Measurements from ENCODE around the gene FBXO39.
"Not testable (repeated sequence)": the region's sequence is repeated elsewhere in the genome, so short reads cannot be mapped to it uniquely, and the experiment has no call there.

FBXO39 gene

DNA sequence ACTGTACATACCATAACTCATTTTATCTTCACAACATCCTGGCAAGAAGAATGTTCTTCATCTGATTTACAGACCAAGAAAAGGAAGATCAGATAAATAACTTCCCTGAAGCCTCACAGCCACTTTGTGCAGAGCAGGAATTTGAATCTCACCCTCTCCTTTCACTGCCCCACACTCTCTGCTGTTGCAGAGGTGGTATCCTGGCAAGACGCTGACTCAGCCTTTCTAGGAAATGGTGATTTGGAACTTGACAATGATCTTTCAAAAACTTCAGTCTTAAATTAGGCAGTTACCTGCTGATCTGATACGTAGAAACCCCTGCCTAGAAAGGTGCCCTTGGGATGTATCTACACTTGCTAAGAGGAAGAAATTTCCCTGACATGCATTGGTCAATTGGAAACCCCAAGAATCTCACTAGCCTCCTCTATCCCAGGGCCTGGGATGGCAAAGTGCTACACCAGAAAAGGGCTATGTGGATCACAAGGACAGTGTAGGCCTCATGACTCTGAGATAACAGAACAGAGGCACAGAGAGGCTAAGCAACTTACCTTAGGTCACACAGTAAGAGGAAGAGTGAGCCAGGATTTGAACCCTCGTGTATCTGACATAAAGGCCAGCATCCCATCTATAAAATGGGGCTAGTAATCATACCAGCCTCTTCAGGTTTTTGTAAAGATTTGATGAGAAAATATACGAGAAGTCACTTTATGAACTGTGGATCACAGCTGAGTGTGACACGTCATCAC is 17.9 kb downstream of the FBXO39 start:
- DNase-seq (ENCODE audit: low spot score) = no peak

DNA sequence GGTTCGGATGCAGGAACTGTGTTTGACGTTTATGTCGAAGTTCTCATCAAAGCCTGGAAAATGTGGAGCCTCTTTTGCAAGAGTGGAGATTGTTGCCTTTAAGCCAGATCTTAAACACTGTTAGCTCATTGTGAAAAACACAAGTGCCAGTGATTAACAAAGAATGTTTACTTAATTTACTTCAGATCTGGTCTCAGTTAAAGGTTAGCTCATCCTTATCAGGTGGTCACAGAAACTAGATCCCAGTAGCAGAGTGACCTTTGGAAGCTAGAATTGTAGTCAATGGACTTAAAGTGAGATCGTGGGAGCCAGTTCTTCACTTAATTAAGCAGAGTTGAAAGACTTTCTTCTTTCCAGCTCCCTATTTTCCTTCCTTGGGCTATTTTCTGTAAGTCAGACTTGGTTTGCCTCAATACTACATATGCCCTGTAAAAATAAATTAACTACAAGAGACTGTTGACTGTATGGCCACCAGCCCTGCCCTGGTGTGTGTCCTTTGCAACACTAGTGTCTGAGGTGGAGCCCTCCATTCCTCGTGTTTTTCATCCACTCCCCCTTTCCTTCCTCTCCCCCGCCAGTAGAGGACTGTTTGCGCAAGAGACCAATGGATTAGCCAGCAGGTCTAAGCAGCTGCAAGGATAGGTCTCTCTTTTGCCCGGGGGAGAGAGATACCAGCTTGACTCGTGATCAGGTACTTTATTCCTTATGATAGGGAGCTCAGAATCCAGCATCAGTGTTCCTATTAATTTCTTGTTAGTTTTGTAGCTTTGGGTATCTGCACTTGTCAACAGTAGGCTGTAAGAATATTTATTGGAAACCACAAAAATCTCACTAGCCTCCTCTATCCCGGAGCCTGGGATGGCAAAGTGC is 20.2 kb downstream of the FBXO39 start:
- no peak for DNase-seq (ENCODE audit: low spot score)

DNA sequence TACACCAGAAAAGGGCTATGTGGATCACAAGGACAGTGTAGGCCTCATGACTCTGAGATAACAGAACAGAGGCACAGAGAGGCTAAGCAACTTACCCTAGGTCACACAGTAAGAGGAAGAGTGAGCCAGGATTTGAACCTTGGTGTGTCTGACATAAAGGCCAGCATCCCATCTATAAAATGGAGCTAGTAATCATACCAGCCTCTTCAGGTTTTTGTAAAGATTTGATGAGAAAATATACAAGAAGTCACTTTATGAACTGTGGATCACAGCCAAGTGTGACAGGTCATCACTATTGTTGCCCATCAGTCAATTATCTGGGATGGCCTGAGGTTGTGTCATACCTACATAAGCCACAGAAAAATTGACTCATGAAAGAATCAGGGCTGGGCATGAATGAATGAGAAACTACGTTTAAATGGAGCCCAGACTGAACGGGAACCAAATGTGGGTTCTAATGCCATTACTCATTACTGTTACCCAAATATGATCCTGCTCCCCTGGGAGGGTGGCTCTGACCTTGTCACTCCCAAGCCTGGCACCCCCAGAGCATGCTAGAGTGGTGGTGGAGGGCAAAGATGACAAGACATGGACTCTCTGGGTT is 21.0 kb downstream of the FBXO39 start:
- DNase-seq (ENCODE audit: low spot score) = no peak

DNA sequence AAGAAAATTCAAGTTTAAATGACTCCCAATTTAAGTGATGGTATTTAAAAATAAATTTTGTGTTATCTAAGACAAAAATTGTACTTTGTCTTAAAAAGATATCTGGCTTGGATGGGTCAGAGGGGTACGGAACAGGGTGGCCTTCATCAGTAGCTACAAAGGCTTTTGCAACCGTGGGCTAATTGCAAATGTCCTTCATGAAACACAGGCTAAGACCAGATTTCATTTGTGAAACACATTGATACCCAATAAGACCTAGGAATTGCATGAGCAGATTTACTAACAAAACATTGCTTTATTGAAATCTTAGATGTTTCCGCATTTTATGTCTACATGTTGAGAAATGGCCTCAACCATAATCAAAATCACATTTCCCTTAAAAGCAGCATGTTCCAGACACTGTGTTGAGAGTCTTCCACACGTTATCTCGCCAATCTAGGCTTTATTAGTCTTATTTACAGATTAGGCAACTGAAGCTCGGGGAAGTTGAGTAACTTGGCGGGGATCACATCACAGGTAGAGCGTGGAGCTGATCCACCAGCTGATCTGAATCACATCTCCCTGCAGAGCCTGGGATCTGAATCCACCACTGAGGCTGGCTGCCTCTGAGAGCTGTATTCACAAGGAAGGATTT is 21.8 kb downstream of the FBXO39 start:
- no peak for DNase-seq (ENCODE audit: low spot score)

DNA sequence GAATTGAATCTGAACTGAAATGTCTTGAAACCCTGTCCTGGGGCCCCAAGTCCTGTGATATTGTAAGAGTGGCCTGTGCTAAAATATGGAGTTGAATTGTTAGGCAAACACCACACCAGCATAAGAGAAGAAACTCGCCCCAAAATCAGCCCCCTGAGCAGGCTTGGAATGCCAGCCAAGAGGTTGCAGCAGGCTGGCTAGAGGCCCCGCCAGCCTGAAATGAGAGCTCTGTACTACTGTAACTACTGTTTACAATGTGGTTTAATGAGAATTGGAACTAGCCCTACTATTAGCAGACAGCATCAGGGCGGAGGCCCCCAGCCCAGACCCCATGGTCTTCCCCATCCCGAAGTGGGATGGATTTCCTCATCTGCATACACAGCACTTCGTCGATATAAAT is 23.7 kb downstream of the FBXO39 start:
- no peak for DNase-seq (ENCODE audit: low spot score)

DNA sequence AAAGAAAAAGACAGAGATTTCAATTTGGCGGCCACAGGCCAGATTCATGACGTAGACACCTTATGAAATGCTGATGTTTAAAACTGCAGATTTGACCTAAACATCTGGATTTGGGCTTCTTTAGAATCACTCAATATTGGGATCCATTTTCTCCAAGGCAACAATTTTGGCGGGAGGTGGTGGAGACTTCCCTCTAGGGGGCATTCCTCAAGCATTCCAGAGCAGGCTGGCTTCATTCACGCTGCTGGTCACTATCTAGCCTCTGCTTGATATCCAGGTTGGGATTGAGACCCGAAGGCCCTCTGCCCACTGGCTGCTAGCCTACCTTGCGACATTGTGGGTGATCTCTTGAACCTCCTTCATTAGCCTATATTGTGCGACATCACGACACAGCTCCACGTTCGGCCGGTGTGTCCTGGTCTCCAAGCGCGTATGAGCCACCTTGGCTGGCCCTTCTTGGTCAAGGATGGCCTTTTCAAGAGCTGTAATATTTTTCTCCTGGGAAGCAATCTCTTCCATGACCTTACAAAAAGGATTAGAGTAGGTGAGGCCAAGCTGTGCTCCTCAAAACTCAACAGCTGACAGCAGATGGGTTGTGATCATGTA is 24.5 kb downstream of the FBXO39 start:
- DNase-seq (ENCODE audit: low spot score) = no peak

DNA sequence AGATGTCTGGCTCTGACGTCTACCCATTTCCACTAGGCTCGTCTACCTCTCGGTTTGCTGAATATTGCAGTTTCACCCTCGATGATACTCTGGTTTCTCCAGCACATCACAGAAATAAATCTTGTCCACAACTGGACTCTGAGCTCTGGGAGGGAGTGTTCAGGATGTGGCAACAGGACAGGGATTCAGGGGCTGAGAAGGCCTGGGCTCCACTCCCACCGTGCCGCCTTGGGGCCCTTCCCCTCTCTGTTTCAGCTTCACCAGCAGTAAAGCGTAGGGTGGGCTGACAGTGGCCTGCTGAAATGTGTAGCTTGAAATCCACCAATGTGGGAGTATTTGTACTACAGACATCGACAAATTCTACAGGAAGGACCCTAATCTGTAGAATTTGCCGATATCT is 35.5 kb downstream of the FBXO39 start:
- no peak for DNase-seq (ENCODE audit: low spot score)

DNA sequence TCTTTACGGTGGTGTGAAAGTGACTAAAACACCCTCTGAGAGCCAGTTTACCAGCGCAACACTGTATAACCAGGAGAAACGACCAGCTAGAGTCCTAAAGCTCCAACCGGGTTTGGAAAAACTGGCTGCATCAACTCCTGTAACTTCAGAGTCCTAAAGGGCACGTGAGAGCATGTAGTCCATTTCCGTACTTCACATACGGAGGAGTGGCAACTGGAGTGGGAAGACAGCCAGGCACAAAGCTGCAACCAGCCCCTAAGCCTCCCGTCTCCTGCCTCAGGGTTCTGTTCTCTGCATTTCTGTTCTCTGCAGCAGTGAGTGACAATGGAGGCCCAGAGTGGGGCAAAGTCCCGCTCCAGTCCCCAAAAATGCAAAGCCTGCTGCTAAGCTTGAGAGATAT is 36.3 kb downstream of the FBXO39 start:
- DNase-seq (ENCODE audit: low spot score) = no peak

DNA sequence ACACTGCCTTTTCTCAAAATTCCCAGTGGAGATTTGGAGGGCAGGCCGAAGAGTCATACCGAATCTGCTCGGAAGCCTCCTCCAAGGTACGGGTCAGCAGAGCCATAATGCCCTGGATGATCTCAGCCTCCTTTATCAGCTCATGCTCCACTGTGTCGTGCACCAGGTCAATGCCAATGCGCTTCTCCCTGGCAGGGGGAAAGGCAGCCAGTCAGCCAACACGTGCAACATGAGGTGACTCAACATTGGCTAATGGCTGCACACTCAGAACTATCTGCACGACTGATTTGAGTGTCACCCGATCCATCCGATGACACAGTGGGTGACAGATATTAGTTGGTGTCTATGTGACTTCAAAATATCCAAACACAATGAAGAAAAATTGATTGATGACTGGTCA is 39.8 kb downstream of the FBXO39 start:
- DNase-seq (ENCODE audit: low spot score) = no peak

DNA sequence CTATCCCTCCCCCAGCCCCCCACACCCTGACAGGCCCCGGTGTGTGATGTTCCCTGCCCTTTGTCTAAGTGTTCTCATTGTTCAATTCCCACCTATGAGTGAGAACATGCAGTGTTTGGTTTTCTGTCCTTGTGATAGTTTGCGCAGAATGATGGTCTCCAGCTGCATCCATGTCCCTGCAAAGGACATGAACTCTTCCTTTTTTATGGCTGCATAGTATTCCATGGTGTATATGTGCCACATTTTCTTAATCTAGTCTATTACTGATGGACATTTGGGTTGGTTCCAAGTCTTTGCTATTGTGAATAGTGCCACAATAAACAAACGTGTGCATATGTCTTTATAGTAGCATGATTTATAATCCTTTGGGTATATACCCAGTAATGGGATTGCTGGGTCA is 40.4 kb downstream of the FBXO39 start:
- not testable (repeated sequence) for DNase-seq (ENCODE audit: low spot score)

DNA sequence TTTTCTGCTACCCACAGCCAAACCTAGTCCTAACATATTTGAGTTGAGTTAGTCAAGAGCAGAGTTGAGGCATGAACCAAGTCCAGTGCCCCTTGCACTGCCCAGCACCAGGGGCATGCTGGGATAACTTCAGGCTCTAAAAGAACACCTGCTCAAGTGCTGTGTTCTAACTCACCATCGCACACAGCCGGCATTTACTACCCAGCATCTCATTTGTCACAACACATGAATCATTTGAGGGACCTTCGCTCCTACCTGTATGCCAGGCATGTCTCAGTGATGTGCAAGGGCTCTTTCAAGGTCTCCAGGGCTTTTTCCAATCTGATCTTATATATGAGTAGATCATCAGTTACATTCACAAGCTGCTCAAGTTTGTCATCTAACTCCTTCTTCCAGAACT is 42.9 kb downstream of the FBXO39 start:
- DNase-seq (ENCODE audit: low spot score) = no peak

DNA sequence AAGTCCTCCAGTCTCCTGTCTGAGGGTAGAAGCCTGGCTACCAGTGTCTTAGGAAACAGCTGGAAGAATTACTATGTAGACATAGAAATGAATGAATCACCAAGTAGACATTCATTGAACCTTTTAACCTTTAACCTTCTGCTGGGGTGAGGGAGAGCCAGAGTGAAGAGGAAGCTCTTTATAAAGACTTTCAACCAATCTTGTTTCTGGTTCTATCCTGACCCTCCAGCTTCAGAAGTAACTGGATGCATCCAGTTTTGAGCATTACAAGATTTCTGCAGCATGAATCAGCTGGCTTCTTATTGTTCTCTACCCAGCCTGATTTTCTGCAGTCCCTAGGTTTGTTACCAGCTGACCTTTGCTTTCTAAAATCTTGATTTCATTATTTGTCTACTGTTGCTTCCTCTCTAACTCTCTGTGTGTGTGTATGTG is 47.0 kb downstream of the FBXO39 start:
- no peak for DNase-seq (ENCODE audit: low spot score)

DNA sequence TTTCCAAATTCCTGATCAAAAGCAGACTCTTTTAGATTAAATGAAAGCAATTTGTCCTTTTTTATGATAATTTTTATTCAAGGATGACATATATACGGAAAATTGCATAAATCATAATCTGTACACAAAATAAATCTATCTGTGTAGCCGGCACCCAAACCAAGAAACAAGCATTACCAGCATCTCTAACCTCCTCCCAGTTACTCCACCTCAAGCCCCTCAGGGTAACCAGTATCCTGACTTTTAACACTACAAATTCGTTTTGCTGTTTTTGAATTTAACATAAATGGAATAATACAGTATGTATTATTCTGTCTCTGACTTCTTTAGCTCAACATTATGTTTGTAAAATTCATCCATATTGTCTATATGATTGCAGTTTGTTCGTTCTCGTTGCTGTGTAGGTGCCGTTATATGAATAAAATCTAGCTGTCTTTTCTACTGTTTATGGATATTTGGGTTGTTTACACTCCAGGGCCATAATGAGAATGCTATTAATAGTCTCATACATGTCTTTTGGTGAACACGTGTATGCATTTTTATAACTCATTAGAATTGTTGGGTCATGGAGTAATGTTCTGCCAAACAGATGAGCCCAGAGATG is 54.5 kb downstream of the FBXO39 start:
- no peak for DNase-seq (ENCODE audit: low spot score)

DNA sequence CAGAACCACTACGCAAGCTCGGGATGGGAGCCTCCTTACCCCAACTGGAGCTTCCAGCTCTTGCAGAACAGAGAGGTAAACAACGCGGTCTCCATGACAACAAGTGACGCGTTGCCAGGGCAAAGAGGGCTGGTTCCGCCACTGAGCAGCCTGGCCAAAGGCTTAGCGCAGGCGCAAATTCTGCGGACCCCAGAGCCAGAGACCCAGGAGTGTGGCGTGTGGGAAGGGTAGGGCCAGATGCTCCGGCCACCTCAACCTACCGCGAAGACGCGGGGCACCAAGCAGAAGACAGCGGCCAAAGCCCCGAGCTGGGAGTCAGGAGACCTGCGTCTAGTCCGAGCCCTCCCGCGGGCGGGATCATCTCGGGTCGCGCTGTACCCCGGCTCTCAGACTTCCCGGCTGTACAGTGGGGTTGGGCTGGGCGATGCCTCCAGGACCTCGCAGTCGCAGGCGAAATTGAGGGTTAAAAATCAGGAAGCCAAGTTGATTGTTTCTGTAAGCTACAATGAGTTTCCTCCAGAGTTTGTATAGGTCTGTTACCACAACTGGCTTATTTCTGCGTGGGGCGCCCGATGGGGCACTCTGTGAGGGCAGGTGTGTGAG is 55.7 kb downstream of the FBXO39 start, which contains the start of gene TEKT1:
TEKT1 (minus strand) TSS at position 69 of the 603 bp plus-strand sequence. CDS start 1,353 bp downstream, outside the sequence.
- DNase-seq (ENCODE audit: low spot score) = no peak
